HG03354 (cell line): ENCODE measurements around the gene CBX5.
"Not testable (repeated sequence)": the region's sequence is repeated elsewhere in the genome, so short reads cannot be mapped to it uniquely, and the experiment has no call there.

ENCODE experiments used
- ATAC-seq: cut with Tn5 transposase; IDR thresholded peaks from one replicate; pipeline ENCODE4 v1.9.1; 2021; ENCODE audit warnings: mild to moderate bottlenecking; ENCODE audit not compliant: unreplicated experiment, poor library complexity, severe bottlenecking

Gene CBX5

DNA sequence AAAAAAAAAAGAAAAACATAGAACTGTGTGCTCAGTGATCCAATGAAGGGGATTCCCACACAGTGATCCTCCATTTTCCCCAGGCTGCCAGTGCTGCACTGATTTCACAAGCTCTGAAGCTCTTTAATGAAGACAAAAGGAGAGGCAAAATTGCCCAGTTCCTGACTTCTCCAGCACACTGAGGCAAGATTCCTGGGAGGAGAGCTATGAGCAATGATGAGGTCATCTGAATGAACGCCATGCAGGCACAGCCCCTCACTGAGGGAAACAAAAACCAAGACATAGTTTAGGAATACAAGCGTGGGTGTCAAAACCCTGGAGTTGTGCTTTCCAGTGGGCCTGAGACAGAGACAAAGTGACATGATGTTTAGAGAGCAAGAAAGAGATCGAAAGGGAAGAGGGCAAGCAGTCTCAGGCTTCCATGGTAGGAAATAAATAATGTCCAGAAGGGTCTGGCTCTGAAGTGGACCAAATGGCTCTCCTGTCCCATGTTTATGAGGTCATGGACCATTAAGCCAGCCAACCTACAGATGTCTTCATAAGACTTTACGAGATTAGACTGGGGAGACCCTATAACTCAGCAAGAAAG lies 50.2 kb downstream of the CBX5 start:
- ATAC-seq, result no peak

- ATAC-seq, result no peak
These were observed 51.5 kb downstream of the CBX5 start for GRCh38 chr12:54228471-54228870.

GRCh38 chr12:54227927-54228326 lies 52.0 kb downstream of the CBX5 start:
- not testable (repeated sequence) for ATAC-seq

DNA sequence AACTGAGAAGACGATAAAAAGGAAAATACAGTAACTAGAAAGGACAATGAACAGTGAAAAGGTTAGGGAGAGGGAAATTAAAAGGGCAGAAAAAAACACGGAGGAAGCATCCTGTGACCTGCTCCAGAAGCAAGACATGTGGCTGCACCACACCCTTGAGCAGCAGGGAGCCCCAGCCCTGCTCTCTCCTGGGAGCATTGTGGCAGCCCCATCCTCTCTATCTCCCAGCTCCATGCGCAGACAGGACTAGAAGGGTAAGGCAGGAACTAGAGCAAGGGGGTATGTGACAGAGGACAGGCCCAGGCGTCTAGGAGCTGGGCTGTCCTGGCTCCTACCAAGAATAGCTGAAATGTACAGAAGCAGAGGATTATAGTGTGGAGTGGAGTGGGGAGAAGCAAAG lies 52.5 kb downstream of the CBX5 start:
- ATAC-seq, result no peak

DNA sequence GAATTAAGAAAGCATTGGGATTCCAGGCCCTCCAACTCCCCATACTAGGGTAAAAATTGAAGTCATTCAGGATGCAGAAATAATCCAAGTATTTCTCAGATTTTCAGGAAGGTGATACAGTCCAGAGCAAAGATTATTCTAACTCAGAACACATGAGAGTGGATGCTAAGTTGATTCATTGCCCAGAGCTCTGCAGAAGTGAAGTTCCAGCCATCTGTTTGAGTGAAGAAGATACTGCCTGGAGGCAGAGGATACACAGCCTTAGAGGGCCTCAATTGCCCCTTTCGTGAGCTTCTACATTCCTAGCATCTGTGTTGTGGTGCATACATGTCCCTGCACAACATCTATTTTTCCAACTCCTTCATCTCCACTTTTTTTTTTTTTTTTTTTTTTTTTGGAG lies 54.3 kb downstream of the CBX5 start:
- no peak for ATAC-seq

- ATAC-seq, result no peak
These were observed 57.3 kb downstream of the CBX5 start for GRCh38 chr12:54222609-54223008.

DNA sequence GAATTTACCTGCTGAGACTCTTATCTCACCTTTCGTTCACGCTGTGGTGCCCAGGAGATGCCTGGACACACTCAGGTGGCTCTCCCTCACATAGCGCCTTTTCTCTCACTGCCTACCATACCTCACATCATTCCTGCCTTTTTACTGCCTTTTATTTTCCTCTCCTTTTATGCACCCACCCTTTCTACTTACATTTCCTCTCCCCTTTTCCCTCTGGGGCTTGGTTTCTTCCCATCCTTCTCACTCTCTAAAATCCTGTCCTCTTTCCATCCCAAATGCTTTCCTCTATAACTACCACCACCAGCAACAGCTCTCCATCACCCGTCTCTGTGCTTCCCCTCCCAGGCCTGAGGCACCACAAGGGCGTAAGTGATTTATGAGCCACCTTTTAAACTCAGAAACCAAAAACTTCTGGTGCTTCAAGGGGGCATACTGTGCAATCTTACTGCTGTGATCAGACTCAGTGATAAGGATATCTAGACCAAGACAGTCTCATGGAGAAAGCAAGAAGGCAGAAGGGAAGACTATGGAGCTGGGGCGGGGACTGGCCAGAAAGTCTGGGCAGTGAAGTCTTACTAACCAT lies 58.4 kb downstream of the CBX5 start:
- no peak for ATAC-seq

DNA sequence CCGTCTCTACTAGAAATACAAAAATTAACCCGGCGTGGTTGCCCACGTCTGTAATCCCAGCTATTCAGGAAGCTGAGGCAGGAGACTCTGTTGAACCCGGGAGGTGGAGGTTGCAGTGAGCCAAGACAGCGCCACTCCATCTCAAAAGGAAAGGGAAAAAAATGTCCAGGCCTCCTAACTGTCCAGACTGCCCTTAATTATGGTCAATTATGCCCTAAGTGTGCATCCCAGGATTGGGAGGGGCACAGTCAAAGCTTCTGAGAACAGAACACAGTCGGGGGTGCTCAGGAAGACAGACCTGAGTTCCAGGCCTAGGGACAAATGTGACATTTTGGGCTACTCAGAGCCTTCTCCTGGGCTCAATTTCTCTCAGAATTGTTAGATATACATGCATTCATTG lies 59.4 kb downstream of the CBX5 start:
- ATAC-seq, result no peak

DNA sequence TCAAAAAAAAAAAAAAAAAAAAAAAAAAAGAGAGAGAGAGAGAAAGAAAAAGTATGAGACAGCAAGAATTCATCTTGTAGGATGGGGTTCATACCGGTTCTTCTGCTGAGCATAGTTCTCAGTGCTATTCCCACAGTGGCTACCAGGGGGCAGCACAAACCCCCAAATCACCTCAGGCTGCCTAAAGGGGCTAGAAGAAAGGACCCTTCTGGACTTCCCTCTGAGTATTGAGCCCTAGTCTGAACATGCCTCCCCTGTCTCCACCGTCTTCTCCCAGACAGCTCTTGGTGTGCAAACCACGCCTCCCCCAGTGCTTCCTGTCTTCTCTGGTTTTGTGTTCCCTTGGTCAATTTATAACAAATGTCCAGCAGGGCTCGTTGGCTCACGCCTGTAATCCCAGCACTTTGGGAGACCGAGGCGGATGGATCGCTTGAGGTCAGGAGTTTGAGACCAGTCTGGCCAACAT lies 59.8 kb downstream of the CBX5 start:
- no peak for ATAC-seq

DNA sequence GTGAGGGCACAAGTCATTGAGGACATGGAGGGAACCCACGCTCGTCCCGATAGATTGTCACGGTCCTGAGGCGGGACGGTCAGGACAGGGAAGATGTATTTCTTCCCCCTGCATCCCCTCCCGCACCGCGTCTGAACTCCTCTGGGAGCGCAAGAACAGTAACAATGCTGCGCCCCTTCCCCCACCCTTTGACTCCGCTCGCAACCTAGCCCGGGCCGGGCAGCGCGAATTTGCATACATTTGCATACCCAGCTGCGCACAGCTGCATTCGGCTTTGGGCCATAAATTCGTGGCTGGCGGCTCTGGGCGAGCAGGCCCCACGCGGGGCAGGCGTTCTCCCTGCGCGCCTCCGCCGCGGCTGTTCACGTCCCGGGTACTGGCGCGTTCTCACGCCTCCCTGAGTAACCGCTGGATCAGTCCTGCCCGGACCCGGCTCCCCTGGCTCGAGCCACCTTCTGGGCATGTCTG lies 62.1 kb downstream of the CBX5 start:
- ATAC-seq, result peak; percentile 54

DNA sequence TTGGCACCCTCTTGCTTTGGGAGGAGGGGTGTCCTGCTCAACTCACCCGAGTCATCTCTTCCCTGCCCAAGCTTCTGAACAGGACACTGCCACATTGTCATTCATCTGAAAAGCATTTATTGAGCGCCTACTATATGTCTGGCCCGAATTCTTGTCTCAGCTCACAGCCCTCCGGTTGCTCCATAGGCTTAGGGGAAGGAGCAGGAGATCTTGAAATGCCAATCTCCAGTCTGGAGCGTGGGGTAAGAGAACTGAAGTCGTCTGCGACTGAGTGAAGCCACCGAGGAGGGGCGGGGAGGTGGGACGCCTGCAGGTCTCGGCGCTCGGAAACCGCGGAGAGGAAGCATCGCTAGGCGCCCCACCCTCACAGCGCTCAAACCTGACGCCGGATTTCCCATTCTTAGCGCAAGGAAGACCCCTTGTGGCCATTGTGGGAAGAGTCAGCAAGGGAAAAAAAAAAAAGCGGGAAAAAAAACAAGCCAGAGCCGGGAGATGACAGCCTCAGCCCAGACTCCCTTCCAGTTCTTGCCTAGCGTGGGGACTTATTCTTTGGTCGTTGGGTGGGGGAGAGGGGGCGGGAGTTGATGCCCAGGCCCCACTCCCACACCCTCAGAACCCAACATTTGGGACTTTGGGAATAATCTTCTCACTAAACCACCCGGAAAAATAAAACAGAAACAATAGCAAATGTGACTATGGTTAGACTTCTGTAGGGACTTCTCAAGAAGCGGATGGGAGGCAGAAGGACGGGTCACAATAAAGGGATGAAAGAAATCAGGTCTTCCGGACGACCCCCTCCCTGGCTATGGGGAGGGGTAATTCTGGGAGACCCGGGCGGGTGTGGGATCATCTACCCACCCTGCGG lies 62.9 kb downstream of the CBX5 start:
- no peak for ATAC-seq

DNA sequence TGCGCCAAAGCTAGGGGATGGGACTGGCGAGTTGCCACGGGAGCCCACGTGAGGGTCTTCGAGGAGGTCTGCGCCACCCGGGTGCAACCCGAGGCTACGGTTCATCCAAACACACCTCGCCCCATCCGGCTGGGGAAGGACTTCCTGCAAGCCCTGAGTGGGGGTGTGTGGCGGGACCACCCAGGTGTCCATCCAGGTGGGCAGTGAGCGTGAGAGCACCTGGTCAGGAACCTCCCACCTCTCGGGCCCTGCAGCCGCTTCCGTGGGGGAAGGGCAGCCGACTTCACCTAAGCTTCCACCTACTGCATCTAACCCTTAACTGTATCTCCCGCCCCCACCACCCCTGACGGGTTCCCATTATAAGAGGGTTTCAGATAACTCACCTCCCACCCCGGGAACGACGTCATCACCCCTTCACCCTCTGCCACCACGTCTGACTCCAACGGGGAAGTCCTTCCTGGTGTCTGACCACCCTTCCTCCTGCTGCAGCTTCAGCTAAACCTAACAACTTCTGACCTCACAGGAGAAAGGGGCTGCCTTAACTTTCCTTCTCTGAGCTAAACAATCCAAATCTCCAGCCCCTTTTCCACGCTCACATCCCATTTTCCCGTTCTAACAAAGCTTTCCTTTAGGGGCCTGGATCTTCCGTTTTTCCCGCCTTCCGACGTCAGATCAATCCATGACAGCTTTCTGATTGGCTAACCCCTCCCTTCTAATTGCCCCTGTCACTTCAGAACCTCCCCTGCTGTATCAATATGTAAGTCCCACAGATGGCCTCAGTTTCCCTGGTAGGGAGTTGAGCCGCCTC lies 63.7 kb downstream of the CBX5 start:
- no peak for ATAC-seq

- peak; percentile 80 for ATAC-seq
These were observed 65.1 kb downstream of the CBX5 start for GRCh38 chr12:54214553-54215406.

DNA sequence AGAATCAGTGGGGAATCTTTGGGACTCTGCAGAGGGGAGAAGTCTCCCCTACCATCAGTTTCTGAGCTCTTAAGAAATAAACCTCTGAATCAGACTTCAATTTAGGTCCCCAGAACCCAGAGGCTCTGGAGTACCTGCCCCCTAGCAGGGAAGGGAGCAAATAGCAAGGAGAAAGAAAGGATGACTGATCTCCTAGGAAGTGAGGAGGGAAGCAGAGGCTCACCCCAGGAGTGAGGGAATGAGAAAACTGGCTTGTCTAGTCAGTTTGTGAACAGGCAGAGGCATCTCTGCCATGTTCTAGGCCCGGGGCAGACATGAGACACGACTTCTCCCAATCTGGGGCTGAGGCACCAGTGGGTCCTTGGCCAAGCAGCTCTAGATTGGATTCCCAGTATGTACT lies 66.8 kb downstream of the CBX5 start:
- no peak for ATAC-seq

DNA sequence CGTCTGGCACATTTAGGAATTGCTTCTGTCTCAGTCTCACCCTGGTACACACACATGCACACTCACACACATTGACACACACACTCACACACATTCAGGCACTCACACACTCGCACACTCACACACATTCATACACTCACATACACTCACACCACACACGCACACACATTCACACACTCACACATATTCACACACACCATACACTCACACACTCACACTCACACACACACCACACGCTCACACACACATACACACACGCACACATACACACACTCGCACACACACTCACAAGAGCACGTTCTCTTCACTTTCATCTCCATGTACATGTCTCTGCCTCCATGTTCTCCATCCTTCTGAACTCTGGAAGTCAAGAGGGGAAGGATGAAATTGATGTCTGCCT lies 68.0 kb downstream of the CBX5 start:
- no peak for ATAC-seq

DNA sequence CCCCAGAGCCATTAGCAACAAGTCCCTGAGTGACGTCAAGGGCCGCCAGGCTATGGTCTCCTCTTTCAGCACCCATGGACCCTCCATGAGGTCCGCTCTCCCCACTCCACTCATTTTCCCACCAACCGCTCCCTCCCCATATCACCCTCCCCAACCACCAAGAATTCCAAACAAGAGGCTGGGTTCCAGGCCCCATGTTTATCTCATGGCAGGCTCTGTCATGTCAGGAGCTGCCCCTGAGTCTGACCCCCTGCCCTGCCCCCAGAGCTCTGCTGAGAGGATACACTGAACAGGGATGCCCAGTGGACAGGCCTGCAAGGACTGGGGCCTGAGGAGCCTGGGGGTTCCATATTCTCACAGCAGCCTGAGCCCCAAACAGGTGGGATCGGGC lies 69.5 kb downstream of the CBX5 start:
- ATAC-seq, result no peak

DNA sequence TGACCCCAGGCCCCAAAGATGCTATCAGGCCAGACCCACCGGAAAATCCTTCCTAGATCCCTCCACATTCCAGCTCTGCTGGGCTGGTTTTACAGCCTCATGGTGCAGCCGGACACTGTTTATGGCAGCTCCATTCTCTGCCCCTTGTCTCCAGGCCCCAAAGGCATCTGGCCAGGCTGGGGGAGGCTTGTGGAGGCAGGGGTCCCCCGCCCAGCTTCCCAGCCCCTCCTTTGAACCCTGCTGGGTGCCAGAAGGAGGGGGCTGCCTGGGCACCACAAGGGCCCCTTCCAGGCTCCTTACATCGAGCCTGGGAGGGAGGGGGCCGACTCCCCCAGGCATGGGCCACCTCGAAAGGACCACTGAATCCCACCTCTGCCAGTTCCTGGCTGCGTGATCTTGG lies 71.3 kb downstream of the CBX5 start:
- ATAC-seq, result no peak

GRCh38 chr12:54207539-54208294 lies 72.2 kb downstream of the CBX5 start:
- peak; percentile 83 for ATAC-seq

GRCh38 chr12:54206791-54207190 lies 73.1 kb downstream of the CBX5 start:
- no peak for ATAC-seq
